Inflammatory macrophage (primary cell): ENCODE data around the gene PMEL.
"Not testable (repeated sequence)": the region's sequence is repeated elsewhere in the genome, so short reads cannot be mapped to it uniquely, and the experiment has no call there.

Source experiments
- DNase-seq, 2 donors: peaks; one replicate each; pipeline ENCODE4 v3.0.0-alpha.2; 2020 to 2022
- total RNA-seq, 18 experiments: gene quantifications; one replicate each; lab custom pipeline; 2026; ENCODE audit warnings: mixed read lengths in 6 of 18, inconsistent platforms in 2 of 18; lab: John Stamatoyannopoulos, UW

PMEL gene
- 0.16 to 1.2 (median 0.75) reads per million in 18 experiments for total RNA-seq

GRCh38 chr12:55965941-55966407 lies at the start of gene PMEL:
Gene PMEL (minus strand): TSS chr12:55966042. CDS start chr12:55966011, 31 bp downstream.
- DNase-seq, result no peak

GRCh38 chr12:56014205-56014604 lies 48.4 kb upstream of the PMEL start:
- DNase-seq, result no peak

- peak; percentile 15 to 18 for DNase-seq
These were observed 47.6 kb upstream of the PMEL start for GRCh38 chr12:56013482-56013881.

GRCh38 chr12:56011509-56012090 lies 45.8 kb upstream of the PMEL start:
- DNase-seq, result no peak

- DNase-seq, result no peak
These were observed 44.3 kb upstream of the PMEL start for GRCh38 chr12:56010111-56010570.

GRCh38 chr12:56007564-56008559 lies 42.0 kb upstream of the PMEL start:
- no peak for DNase-seq

GRCh38 chr12:56004211-56004610 lies 38.4 kb upstream of the PMEL start:
- DNase-seq, result no peak

GRCh38 chr12:56003376-56003775 lies 37.5 kb upstream of the PMEL start:
- DNase-seq, result peak; percentile 85 to 89

- DNase-seq, result no peak
These were observed 35.8 kb upstream of the PMEL start for GRCh38 chr12:56001487-56002100.

- not testable (repeated sequence) for DNase-seq
These were observed 34.2 kb upstream of the PMEL start for GRCh38 chr12:55999999-56000540.

- DNase-seq, result not testable (repeated sequence)
These were observed 33.7 kb upstream of the PMEL start for GRCh38 chr12:55999522-55999921.

- no peak for DNase-seq
These were observed 31.7 kb upstream of the PMEL start for GRCh38 chr12:55997535-55997859.

GRCh38 chr12:55996715-55997534 lies 31.1 kb upstream of the PMEL start, which contains the start of gene SUOX:
Gene SUOX (plus strand): TSS chr12:55997276. CDS start chr12:56002222, 4,946 bp downstream.
- DNase-seq, result peak; percentile 97 to 98

GRCh38 chr12:55996201-55996714 lies 30.4 kb upstream of the PMEL start:
- DNase-seq, result peak; percentile 67 to 69

GRCh38 chr12:55995366-55995765 lies 29.5 kb upstream of the PMEL start:
- no peak for DNase-seq

GRCh38 chr12:55993230-55993853 lies 27.5 kb upstream of the PMEL start:
- no peak for DNase-seq

- no peak for DNase-seq
These were observed 25.3 kb upstream of the PMEL start for GRCh38 chr12:55991110-55991509.

- not testable (repeated sequence) for DNase-seq
These were observed 20.1 kb upstream of the PMEL start for GRCh38 chr12:55985976-55986375.

- DNase-seq, result peak; percentile 37 to 39
These were observed 19.5 kb upstream of the PMEL start for GRCh38 chr12:55985341-55985740.

- peak in 1 of 2 donors; percentile 37 for DNase-seq
These were observed 19.0 kb upstream of the PMEL start for GRCh38 chr12:55984861-55985260.
